Thyroid gland (tissue), 4 donors: ENCODE data around the gene PDGFB.

Source experiments
- CTCF ChIP-seq, 6 experiments: fragments of 200-600 bp in 3 of 6; fragments of 450-650 bp in 3 of 6; sonication (generic) in 3 of 6; IDR thresholded peaks; one replicate each; pipeline ENCODE4 v1.5.1; 2016 to 2019; ENCODE audit warnings: antibody characterized with exemption in 6 of 6, mild to moderate bottlenecking in 2 of 6, inconsistent platforms in 1 of 6, moderate library complexity in 1 of 6
- POLR2A ChIP-seq, 2 donors: fragments of 450-650 bp; IDR thresholded peaks; one replicate each; pipeline ENCODE4 v1.6.1; 2017; ENCODE audit warnings: antibody characterized with exemption in 2 of 2, mild to moderate bottlenecking in 2 of 2, moderate library complexity in 1 of 2

GRCh38 chr22:39269095-39269790 lies 24.5 kb upstream of the PDGFB start:
- no peak for TF ChIP-seq CTCF (IDR thresholded peaks at IDR 0.05)
- TF ChIP-seq POLR2A (IDR thresholded peaks at IDR 0.05) = no peak
